Stimulated activated CD4-positive, alpha-beta T cell treated with anti-CD3 and anti-CD28 coated beads, Interleukin-12 subunit alpha, Interleukin-12 subunit beta, amount 100 ng/mL, for 24 hours (primary cell): ENCODE measurements around the gene PCDHGA7.
"Not testable (repeated sequence)": the region's sequence is repeated elsewhere in the genome, so short reads cannot be mapped to it uniquely, and the experiment has no call there.

Source experiments
- DNase-seq, 2 experiments: peaks; one replicate each; pipeline ENCODE4 v3.0.0-alpha.2; 2020; ENCODE audit warnings: low read depth in 2 of 2

The PCDHGA7 gene

DNA sequence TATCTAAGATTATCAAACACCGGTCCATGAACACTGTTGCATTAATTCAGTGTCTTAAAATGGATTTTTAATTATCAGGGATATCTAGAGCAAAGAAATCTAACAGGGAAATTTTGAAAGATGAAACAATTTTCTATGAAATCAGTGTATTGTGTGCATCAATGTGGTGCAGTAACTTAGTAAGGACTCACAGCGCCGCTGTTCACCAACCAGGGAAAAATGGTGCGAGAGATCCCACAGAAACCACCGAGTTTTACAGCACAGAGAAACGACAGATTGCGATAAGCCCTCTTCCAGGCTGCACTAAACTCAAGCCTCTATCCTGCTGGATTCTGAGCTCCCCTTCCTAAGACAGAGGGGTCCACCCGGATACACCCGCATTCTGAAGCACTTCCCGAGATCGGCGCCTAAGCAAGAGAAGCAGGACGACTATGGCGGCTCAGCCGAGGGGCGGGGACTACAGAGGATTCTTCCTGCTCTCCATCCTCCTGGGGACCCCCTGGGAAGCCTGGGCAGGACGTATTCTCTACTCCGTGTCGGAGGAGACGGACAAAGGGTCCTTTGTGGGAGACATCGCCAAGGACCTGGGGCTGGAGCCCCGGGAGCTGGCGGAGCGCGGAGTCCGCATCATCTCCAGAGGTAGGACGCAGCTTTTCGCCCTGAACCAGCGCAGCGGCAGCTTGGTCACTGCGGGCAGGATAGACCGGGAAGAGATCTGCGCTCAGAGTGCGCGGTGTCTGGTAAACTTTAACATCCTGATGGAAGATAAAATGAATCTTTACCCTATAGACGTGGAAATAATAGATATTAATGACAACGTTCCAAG lies at the start of gene PCDHGA7:
PCDHGA7 (plus strand) TSS at position 274 of the 826 bp plus-strand sequence; CDS start at position 432, 158 bp downstream.
- no peak for DNase-seq

DNA sequence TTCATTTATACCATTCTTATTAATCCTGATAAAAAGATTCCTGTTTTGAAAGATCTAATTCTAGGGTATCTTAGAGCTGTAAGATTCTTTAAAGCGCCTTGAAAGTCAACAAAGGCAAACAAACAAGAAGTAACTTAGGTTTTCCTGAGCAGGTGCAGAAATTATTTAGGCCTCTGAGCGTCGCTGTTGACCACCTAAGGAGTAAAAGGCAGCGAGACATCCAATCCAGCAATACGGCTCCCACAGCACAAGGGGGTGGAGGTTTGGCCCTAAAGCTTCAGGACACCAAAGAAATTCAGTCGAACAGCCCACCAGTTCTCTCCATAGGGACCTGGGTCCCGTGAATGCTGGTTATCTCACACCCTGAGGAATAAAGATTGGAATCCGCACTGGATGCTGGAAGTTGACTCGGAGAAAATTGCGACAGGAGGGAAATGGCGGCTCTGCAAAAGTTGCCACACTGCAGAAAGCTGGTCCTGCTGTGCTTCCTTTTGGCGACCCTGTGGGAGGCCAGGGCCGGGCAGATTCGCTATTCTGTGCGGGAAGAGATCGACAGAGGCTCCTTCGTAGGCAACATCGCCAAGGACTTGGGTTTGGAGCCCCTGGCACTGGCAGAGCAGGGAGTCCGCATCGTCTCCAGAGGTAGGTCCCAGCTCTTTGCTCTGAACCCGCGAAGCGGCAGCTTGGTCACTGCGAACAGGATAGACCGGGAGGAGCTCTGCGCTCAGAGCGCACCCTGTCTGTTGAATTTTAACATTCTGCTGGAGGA lies 43.8 kb upstream of the PCDHGA7 start, which contains the start of gene PCDHGA2:
PCDHGA2 (plus strand) TSS at position 223 of the 769 bp plus-strand sequence.
- DNase-seq: no peak

DNA sequence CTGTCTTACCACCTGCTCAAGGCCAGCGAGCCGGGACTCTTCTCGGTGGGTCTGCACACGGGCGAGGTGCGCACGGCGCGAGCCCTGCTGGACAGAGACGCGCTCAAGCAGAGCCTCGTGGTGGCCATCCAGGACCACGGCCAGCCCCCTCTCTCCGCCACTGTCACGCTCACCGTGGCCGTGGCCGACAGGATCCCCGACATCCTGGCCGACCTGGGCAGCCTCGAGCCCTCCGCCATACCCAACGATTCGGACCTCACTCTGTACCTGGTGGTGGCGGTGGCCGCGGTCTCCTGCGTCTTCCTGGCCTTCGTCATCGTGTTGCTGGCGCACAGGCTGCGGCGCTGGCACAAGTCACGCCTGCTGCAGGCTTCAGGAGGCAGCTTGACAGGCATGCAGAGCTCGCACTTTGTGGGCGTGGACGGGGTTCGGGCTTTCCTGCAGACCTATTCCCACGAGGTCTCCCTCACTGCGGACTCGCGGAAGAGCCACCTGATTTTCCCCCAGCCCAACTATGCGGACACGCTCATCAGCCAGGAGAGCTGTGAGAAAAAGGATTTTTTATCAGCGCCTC lies 41.7 kb upstream of the PCDHGA7 start:
- not testable (repeated sequence) for DNase-seq

- DNase-seq: no peak
Observed at GRCh38 chr5:141342773-141343172, 39.8 kb upstream of the PCDHGA7 start.

DNA sequence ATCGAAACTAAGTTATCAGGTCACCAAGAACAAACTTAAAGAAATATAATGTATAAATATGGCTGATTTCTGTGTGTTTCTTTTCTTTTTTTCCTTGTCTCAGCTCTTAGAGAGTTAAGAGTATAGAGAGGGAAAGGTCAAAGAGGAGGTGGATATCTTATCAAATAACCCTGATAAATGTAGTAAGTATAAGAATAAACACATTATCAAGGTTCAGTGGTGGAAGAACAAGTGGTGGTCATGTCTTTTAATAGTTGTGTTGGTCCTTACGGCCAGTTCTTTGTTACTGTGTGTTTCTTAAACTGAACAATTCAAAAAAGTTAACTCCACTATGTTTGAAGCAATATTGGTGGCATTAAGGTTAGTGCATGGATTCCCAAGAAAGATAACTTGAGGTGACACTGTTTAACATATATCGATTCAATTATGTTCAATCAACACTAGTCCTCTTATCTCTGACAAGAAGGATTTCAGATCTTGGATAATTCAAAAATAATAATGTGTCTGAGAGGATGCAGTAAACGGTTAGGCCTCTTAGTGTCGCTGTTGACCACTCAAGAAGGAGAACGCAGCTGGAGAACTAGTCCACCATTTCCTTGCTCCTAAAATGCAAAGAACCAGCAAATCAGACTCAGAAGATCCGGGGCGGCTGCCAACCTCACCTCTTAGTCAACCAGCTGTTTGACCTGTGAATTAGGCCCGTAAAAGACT lies 39.1 kb upstream of the PCDHGA7 start, which contains the start of gene PCDHGA3:
PCDHGA3 (plus strand) TSS at position 588 of the 711 bp plus-strand sequence. CDS start 205 bp downstream, outside the sequence.
- no peak for DNase-seq

DNA sequence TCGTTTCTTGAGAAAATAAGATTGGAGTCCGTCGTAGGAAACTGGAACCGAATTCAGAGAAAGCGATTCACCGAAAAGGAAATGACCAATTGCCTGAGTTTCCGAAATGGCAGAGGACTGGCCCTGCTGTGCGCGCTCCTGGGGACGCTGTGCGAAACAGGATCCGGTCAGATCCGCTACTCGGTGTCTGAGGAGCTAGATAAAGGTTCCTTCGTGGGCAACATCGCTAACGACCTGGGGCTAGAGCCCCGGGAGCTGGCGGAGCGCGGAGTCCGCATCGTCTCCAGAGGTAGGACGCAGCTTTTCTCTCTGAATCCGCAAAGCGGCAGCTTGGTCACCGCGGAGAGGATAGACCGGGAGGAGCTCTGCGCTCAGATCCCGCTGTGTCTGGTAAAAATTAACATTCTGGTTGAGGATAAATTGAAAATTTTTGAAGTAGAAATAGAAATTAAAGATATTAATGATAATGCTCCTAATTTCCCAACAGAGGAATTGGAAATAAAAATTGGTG lies 38.5 kb upstream of the PCDHGA7 start:
- DNase-seq: no peak

DNA sequence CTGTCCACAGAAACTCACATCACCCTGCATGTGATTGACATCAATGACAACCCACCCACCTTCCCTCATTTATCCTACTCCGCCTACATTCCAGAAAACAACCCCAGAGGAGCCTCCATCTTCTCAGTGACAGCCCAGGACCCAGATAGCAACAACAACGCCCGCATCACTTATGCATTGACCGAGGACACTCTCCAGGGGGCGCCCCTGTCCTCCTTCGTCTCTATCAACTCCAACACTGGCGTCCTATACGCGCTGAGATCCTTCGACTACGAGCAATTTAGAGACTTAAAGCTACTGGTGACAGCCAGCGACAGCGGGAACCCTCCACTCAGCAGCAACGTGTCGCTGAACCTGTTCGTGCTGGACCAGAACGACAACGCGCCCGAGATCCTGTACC lies 37.2 kb upstream of the PCDHGA7 start:
- no peak for DNase-seq

GRCh38 chr5:141346017-141346416 lies 36.5 kb upstream of the PCDHGA7 start:
- not testable (repeated sequence) for DNase-seq

- no peak for DNase-seq
Observed at GRCh38 chr5:141349917-141350619, 32.5 kb upstream of the PCDHGA7 start, which contains the start of gene PCDHGB1. Gene PCDHGB1, plus strand, starts transcription at chr5:141350099. Its CDS starts 162 bp downstream, at chr5:141350261.

DNA sequence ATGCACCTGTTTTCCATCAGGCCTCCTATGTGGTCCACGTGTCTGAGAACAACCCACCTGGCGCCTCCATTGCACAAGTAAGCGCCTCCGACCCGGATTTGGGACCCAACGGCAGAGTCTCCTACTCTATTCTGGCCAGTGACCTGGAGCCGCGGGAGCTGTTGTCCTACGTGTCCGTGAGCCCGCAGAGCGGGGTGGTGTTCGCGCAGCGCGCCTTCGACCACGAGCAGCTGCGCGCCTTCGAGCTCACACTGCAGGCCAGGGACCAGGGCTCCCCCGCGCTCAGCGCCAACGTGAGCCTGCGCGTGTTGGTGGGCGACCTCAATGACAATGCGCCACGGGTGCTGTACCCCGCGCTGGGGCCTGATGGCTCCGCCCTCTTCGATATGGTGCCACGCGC lies 31.0 kb upstream of the PCDHGA7 start:
- DNase-seq: no peak

DNA sequence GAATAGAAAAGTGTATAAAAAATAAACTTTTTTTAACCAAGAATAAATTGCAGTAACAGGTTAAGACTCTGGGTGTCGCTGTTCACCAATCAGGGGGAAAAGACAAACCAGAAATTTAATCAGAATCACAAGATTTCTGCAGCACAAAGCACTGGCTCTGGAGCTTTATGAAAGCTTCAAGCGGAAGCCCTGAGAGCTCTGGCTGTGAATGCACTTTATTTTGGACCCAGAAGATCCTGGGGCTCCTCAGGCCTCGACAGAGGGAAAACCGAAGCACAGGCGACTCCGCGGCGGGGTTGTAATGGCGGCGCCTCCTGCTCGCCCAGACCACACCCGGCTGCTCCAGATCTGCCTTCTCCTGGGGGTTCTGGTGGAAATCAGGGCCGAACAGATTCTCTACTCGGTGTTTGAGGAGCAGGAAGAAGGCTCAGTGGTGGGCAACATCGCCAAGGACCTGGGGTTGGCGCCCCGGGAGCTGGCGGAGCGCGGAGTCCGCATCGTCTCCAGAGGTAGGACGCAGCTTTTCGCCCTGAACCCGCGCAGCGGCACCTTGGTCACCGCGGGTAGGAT lies 27.6 kb upstream of the PCDHGA7 start, which contains the start of gene PCDHGA4:
PCDHGA4 (plus strand) TSS at position 122 of the 570 bp plus-strand sequence; CDS start at position 209, 87 bp downstream.
- DNase-seq: no peak

GRCh38 chr5:141355641-141356040 lies 26.9 kb upstream of the PCDHGA7 start:
- no peak for DNase-seq

DNA sequence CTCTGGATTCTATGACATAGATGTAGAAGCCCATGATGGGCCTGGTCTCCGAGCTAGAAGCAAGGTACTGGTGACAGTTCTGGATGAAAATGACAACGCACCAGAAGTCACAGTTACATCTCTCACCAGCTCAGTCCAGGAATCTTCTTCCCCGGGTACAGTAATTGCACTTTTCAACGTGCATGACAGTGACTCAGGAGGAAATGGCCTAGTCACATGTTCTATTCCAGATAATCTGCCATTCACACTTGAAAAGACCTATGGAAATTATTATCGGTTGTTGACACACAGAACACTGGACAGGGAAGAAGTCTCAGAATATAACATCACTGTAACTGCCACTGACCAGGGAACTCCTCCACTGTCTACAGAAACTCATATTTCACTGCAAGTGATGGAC lies 26.4 kb upstream of the PCDHGA7 start:
- DNase-seq: no peak

- no peak for DNase-seq
Observed at GRCh38 chr5:141356950-141357349, 25.6 kb upstream of the PCDHGA7 start.

GRCh38 chr5:141359790-141360426 lies 22.6 kb upstream of the PCDHGA7 start, which contains the start of gene PCDHGB2:
Gene PCDHGB2, plus strand, starts transcription at chr5:141359994. Its CDS starts 142 bp downstream, at chr5:141360136.
- DNase-seq: no peak

GRCh38 chr5:141360685-141361084 lies 21.9 kb upstream of the PCDHGA7 start:
- no peak for DNase-seq

- DNase-seq: no peak
Observed at GRCh38 chr5:141362719-141363118, 19.8 kb upstream of the PCDHGA7 start.

GRCh38 chr5:141363952-141364660 lies 18.4 kb upstream of the PCDHGA7 start, which contains the start of gene PCDHGA5:
Gene PCDHGA5, plus strand, starts transcription at chr5:141364162. Its CDS starts 169 bp downstream, at chr5:141364331.
- no peak for DNase-seq
